OCI-LY1 (cell line): ENCODE results near the gene OLFM3.

Experiments
- H2AFZ ChIP-seq: fragments of 200-600 bp; sonication (generic), shearing (Covaris generic); 2 replicates; pipeline ENCODE4 v1.6.0; 2014; ENCODE audit warnings: antibody characterized with exemption, mild to moderate bottlenecking, low read length
- H3F3A ChIP-seq: fragments of 200-600 bp; sonication (generic), shearing (Covaris generic); 2 replicates; pipeline ENCODE4 v1.6.0; 2014; ENCODE audit warnings: mild to moderate bottlenecking, antibody characterized with exemption, low read length, moderate library complexity; ENCODE audit not compliant: insufficient read depth
- H3K27ac ChIP-seq: fragments of 200-600 bp; sonication (generic); 2 replicates; pipeline ENCODE4 v1.5.1; 2014; ENCODE audit warnings: low read length, mixed run types, mild to moderate bottlenecking, low read depth; ENCODE audit not compliant: poor library complexity, severe bottlenecking
- H3K27me3 ChIP-seq: fragments of 200-600 bp; sonication (generic); 2 replicates; pipeline ENCODE4 v1.6.0; 2014; ENCODE audit warnings: antibody characterized with exemption, mild to moderate bottlenecking, low read length, moderate library complexity; ENCODE audit not compliant: insufficient read depth
- H3K36me3 ChIP-seq: fragments of 200-600 bp; sonication (generic); 2 replicates; pipeline ENCODE4 v1.6.1; 2014; ENCODE audit warnings: mild to moderate bottlenecking, antibody characterized with exemption, low read length, moderate library complexity, mixed read lengths; ENCODE audit not compliant: insufficient read depth
- H3K4me1 ChIP-seq: fragments of 200-600 bp; sonication (generic); 2 replicates; pipeline ENCODE4 v1.5.1; 2014; ENCODE audit warnings: mild to moderate bottlenecking, low read length, moderate library complexity; ENCODE audit not compliant: insufficient read depth, severe bottlenecking
- H3K4me2 ChIP-seq: fragments of 200-600 bp; sonication (generic), shearing (Covaris generic); 2 replicates; pipeline ENCODE4 v1.6.1; 2014; ENCODE audit warnings: low read length
- H3K4me3 ChIP-seq: fragments of 200-600 bp; sonication (generic); 2 replicates; pipeline ENCODE4 v1.5.1; 2014; ENCODE audit warnings: low read length, low read depth, mild to moderate bottlenecking, mixed read lengths; ENCODE audit not compliant: poor library complexity, severe bottlenecking
- H3K79me2 ChIP-seq: fragments of 200-600 bp; shearing (Covaris generic); 2 replicates; pipeline ENCODE4 v1.6.1; 2016; ENCODE audit warnings: mixed run types, low read length, mixed read lengths; ENCODE audit not compliant: insufficient read depth
- H3K9ac ChIP-seq: fragments of 200-600 bp; sonication (generic), shearing (Covaris generic); 2 replicates; pipeline ENCODE4 v1.6.1; 2014; ENCODE audit warnings: mild to moderate bottlenecking, low read length, mixed read lengths
- H3K9me2 ChIP-seq: fragments of 200-600 bp; sonication (generic), shearing (Covaris generic); 2 replicates; pipeline ENCODE4 v1.6.1; 2014; ENCODE audit warnings: low read depth, mild to moderate bottlenecking, low read length, mixed read lengths
- H3K9me3 ChIP-seq: fragments of 200-600 bp; shearing (Covaris generic); 2 replicates; pipeline ENCODE4 v1.6.1; 2014; ENCODE audit warnings: low read length, mixed read lengths
- H4K20me1 ChIP-seq: fragments of 200-600 bp; sonication (generic), shearing (Covaris generic); 2 replicates; pipeline ENCODE4 v1.6.0; 2016; ENCODE audit warnings: mild to moderate bottlenecking, low read length; ENCODE audit not compliant: insufficient read depth
- EZH2 ChIP-seq: fragments of 200-600 bp; sonication (generic), shearing (Covaris generic); IDR thresholded peaks from 2 replicates; pipeline ENCODE4 v1.8.0; 2017; ENCODE audit warnings: borderline replicate concordance, mixed run types, mild to moderate bottlenecking, antibody characterized with exemption, low read length, moderate library complexity, mixed read lengths
- TF ChIP-seq, protein P1 (sequence below): fragments of 200-600 bp; sonication (generic), shearing (Covaris generic); IDR thresholded peaks from 2 replicates; pipeline ENCODE4 v1.5.1; 2017; ENCODE audit warnings: mild to moderate bottlenecking, antibody characterized with exemption, low read length, moderate library complexity, mixed read lengths

OLFM3 gene

DNA sequence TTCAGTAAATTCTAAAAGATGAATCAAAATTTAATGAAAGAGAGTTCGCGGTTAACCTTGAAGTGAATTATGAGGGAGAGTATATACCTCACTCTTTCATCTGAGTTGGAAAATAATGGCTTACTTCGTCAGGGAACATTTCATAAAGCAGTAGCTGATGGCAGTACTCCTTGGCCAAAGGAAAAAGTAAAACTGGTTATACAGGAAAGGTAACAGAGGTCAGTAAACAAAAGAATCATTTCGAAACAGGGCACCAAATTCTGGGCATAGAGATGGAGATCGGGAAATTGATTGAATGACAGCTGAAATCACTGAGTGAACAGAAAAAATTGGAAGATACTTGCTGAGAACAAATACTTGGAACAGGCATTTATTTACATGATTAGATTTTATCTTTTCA, 199.0 kb downstream of the OLFM3 start:
- H3K27ac ChIP-seq, result no peak overlapping the region
- no peaks in the 10 kb centered on the region for H4K20me1 ChIP-seq
- no peaks in the 10 kb centered on the region for H3F3A ChIP-seq
- no peak overlapping the region for H3K9ac ChIP-seq
- H2AFZ ChIP-seq, result no peak overlapping the region
- no peaks in the 10 kb centered on the region for H3K79me2 ChIP-seq
- H3K9me3 ChIP-seq, result no peaks in the 10 kb centered on the region
- TF ChIP-seq, protein P1, sequence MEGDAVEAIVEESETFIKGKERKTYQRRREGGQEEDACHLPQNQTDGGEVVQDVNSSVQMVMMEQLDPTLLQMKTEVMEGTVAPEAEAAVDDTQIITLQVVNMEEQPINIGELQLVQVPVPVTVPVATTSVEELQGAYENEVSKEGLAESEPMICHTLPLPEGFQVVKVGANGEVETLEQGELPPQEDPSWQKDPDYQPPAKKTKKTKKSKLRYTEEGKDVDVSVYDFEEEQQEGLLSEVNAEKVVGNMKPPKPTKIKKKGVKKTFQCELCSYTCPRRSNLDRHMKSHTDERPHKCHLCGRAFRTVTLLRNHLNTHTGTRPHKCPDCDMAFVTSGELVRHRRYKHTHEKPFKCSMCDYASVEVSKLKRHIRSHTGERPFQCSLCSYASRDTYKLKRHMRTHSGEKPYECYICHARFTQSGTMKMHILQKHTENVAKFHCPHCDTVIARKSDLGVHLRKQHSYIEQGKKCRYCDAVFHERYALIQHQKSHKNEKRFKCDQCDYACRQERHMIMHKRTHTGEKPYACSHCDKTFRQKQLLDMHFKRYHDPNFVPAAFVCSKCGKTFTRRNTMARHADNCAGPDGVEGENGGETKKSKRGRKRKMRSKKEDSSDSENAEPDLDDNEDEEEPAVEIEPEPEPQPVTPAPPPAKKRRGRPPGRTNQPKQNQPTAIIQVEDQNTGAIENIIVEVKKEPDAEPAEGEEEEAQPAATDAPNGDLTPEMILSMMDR, result no peak
- no peak for TF ChIP-seq EZH2
- H3K4me2 ChIP-seq, result no peak overlapping the region
- H3K9me2 ChIP-seq, result no peaks in the 10 kb centered on the region
- no peaks in the 10 kb centered on the region for H3K4me1 ChIP-seq
- no peaks in the 10 kb centered on the region for H3K27me3 ChIP-seq
- no peak overlapping the region for H3K4me3 ChIP-seq
- no peaks in the 10 kb centered on the region for H3K36me3 ChIP-seq

- Histone ChIP-seq H3K9me3 (no peaks in the 10 kb centered on the region), H4K20me1 (no peaks in the 10 kb centered on the region), H3F3A (no peaks in the 10 kb centered on the region), H3K4me1 (no peaks in the 10 kb centered on the region), H3K9ac (no peak overlapping the region), H3K4me3 (no peak overlapping the region), H3K27ac (no peak overlapping the region), H3K79me2 (no peaks in the 10 kb centered on the region), H3K4me2 (no peak overlapping the region), H2AFZ (no peak overlapping the region), H3K36me3 (no peaks in the 10 kb centered on the region), H3K9me2 (no peaks in the 10 kb centered on the region), H3K27me3 (no peaks in the 10 kb centered on the region)
- TF ChIP-seq, protein P1, result no peak
- no peak for TF ChIP-seq EZH2
Observed at GRCh38 chr1:101781201-101781831, 215.4 kb downstream of the OLFM3 start.

- TF ChIP-seq EZH2, result no peak
- TF ChIP-seq, protein P1, result peak; percentile 59
- no peak overlapping the region for H2AFZ ChIP-seq
Observed at GRCh38 chr1:101769520-101769919, 227.2 kb downstream of the OLFM3 start.

More at GRCh38 chr1:101769520-101769919, 227.2 kb downstream of the OLFM3 start:
- Histone ChIP-seq H3K4me2 (no peak overlapping the region), H3K79me2 (no peaks in the 10 kb centered on the region), H3F3A (no peaks in the 10 kb centered on the region), H3K4me1 (no peaks in the 10 kb centered on the region), H3K9me3 (no peaks in the 10 kb centered on the region), H3K9me2 (no peaks in the 10 kb centered on the region), H3K4me3 (no peak overlapping the region), H3K36me3 (no peaks in the 10 kb centered on the region), H3K27ac (no peak overlapping the region), H3K27me3 (no peaks in the 10 kb centered on the region), H3K9ac (no peak overlapping the region), H4K20me1 (no peaks in the 10 kb centered on the region)
